Amniotic stem cell (primary cell): Measurements from ENCODE around the gene GRM1.
"Not testable (repeated sequence)": the region's sequence is repeated elsewhere in the genome, so short reads cannot be mapped to it uniquely, and the experiment has no call there.

Experiments used
- DNase-seq: peaks from one replicate; lab custom pipeline; 2025; lab: John Stamatoyannopoulos, UW

The GRM1 gene

GRCh38 chr6:146194434-146194833 lies 165.6 kb downstream of the GRM1 start:
- DNase-seq: no peak

GRCh38 chr6:146200176-146200575 lies 171.3 kb downstream of the GRM1 start:
- DNase-seq: no peak

DNA sequence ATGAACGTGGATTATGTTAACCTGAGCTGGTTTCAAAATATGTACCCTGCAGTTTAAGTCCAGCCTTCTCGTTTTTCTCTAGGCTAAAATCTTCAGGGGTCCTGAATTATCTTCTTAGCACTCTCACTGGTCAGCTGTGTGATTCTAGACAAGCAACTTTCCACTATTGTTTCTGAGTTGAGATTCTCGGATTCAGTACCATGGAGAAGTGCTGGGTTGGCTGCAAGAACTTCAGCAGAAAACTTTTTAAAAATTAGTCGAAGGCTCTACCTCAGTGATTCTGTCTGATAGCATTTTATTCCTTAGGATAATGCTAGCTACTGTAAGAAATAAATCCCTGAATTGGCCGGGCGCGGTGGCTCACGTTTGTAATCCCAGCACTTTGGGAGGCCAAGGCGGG lies 173.7 kb downstream of the GRM1 start:
- no peak for DNase-seq

DNA sequence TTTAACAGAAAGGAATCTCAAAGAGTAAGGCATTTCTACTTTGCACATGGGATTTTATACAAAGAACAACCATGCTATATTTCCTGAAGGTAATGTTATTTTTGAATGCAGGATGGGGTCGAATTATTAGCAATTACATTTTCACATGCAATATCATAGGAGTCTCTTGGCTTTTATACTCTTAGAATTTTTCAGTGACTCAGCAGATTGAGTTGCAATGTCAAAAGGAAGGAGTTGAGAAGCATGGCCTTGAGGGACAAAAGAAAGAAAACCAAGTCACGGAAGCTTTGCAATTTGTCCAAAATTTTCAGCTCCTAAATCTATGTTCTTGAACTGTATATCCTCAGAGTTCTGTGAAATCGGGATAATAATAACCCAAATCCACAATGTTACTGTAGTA lies 181.1 kb downstream of the GRM1 start:
- DNase-seq: no peak

- DNase-seq: no peak
These were observed 181.7 kb downstream of the GRM1 start for GRCh38 chr6:146210406-146211083.

GRCh38 chr6:146211646-146212045 lies 182.8 kb downstream of the GRM1 start:
- DNase-seq: no peak

GRCh38 chr6:146212781-146213180 lies 183.9 kb downstream of the GRM1 start:
- DNase-seq: no peak

DNA sequence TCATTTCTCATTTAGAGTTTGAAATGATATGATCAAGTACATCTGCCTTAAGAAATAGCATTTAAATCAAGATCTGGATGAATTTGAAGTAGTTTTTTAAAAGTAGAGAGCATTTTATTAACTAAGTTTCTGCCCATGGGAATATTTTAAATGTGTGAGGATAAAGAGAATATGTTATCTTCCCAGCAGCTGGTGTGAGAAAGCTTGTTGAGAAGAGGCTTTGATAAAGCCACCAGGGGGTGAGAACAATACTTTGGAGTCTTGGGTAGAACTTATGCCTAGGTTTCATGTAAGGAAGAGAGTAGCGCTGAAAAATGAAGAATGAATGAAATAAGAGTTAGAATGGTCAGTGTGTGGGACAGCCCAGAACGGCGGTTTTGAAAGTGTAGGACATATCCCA lies 190.2 kb downstream of the GRM1 start:
- no peak for DNase-seq

GRCh38 chr6:146224449-146224848 lies 195.6 kb downstream of the GRM1 start:
- no peak for DNase-seq

DNA sequence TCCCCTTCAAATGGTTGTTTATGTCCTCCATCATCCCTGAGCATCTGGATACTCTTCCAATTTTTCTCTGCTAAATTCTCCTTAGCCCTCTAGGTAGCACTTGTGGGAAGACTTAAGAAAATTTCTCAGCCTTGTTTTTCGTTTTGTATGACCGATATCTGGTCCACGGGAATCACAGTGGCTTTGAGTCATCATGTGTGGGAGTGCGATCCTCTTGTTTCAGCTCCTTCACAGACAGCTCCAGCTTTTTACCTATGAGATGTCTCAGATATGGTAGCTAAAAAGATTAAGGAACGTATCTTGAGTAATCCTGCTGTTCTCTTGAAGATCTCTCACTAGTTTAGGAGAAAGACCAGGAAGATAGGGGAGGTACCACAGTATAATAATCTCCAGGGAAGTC lies 196.1 kb downstream of the GRM1 start:
- DNase-seq: no peak

GRCh38 chr6:146240322-146240721 lies 211.5 kb downstream of the GRM1 start:
- no peak for DNase-seq

GRCh38 chr6:146240807-146241206 lies 211.9 kb downstream of the GRM1 start:
- DNase-seq: no peak

- not testable (repeated sequence) for DNase-seq
These were observed 214.8 kb downstream of the GRM1 start for GRCh38 chr6:146243646-146244045.

- no peak for DNase-seq
These were observed 215.8 kb downstream of the GRM1 start for GRCh38 chr6:146244630-146245143.

DNA sequence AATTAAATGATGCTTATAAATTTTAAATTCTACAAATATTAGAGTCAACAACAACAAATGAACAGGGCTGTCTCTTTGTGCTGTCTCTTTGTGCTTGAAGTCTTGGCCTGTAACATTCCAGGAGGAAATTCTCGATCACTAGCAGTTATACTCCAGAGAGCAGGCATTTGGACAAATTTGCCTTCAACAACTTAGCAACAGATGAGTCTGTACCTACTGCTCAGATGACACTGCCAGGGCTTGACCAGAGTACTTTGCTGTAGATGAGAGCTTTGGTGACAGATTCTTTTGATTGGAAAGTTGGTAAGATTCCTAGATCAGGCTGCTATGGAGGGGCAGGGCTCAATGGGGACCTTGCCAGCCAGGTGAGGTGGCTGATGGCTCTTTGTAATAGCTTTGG lies 217.2 kb downstream of the GRM1 start:
- DNase-seq: no peak

DNA sequence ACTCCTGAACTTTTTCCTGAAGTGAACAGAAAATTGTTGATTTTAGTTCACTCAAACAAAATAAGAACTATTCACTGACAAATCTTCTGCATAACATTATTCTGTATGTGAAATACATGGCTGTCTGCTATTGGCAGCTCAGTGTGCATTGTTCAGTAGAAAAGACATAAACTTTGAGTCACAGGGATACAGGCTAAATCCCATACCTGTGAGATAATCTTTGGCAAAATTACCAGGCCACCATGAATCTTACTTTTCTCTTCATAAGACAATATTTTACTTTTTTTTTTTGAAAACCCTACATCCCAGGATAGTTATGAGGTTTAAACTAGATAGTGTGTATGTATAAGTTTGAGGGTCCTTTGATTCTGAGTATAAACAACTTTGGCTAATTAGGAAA lies 224.8 kb downstream of the GRM1 start:
- no peak for DNase-seq

- no peak for DNase-seq
These were observed 229.3 kb downstream of the GRM1 start for GRCh38 chr6:146258206-146258605.

- DNase-seq: no peak
These were observed 232.0 kb downstream of the GRM1 start for GRCh38 chr6:146260886-146261285.

- no peak for DNase-seq
These were observed 236.2 kb downstream of the GRM1 start for GRCh38 chr6:146265056-146265455.

GRCh38 chr6:146267447-146267846 lies 238.6 kb downstream of the GRM1 start:
- DNase-seq: no peak

- DNase-seq: no peak
These were observed 239.1 kb downstream of the GRM1 start for GRCh38 chr6:146267946-146268345.

DNA sequence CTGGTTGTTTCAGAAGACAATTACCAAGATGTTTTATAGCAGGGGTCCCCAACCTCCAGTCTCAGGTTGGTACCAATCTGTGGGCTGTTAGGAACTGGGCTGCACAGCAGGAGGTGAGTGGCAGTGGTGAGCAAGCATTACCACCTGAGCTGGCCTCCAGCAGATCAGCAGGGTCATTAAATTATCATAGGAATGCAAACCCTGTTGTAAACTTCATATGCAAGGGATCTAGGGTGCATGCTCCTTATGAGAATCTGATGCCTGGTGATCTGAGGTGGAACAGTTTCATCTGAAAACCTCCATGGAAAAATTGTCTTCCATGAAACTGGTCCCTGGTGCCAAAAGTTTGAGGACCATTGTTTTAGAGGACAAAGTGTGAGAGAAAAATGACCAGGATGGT lies 240.6 kb downstream of the GRM1 start:
- DNase-seq: no peak

GRCh38 chr6:146271163-146271562 lies 242.3 kb downstream of the GRM1 start:
- DNase-seq: not testable (repeated sequence)

DNA sequence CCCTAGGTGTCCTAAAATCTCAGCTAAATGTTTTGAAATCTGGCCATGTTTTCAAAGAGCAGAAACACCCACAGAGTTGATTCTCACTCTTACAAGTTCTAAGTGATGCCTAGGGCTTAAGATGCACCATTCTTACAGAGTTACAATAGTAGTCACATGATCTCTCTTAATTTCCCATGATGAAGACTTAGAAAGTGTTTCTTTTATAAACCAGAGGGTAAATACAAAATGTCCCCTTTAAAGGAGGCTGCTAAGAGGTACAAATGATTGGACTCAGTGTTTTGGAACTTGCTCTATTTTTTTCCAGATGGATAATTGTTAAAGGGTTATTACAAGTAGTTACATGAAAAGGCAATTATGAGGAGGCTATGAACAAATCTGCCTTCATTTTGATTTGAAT lies 244.6 kb downstream of the GRM1 start:
- no peak for DNase-seq
